ENCODE measurements around the gene BMAL1.

DNA sequence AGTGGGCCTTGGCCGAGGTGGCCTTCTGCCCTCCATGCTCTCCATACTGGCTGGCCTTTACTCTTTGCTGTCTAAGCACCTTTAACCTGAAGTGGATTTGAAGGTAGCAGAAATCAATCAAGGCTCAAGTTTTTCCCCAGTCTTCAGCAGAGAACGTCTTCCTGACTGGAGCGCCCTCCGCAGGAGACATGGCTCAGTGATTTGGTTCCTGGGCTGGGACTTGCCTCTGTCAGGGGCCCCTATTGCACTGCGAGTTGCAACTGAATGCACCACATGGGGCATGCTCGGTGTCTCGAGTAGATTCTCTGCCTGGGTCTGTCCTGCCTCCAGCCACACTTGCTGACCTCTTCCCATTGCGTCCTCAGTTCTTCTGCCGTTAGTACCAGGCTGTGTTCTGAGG lies 79.6 kb downstream of the BMAL1 start:
- TF ChIP-seq CTCF (IDR thresholded peaks at IDR 0.05; ENCODE audit: borderline replicate concordance, extremely low read depth, low read length, poor library complexity, severe bottlenecking) (no peak), EZH2 (IDR thresholded peaks at IDR 0.05; ENCODE audit: borderline replicate concordance, low read depth, low read length, severe bottlenecking) (no peak)

Measured in DND-41 (cell line).